ENCODE data around the gene CCDC27.
"Not testable (repeated sequence)": the region's sequence is repeated elsewhere in the genome, so short reads cannot be mapped to it uniquely, and the experiment has no call there.

Gene CCDC27

GRCh38 chr1:3748316-3748900 is 3.8 kb upstream of the CCDC27 start:
- H3K9me3 Mint-ChIP-seq; H3K27ac Mint-ChIP-seq; H3K36me3 Mint-ChIP-seq (ENCODE audit: low read depth); H3K27me3 Mint-ChIP-seq (ENCODE audit: low read depth): not testable (repeated sequence)
- H3K4me3 Mint-ChIP-seq = peak overlapping the region; percentile 61
- H3K4me1 Mint-ChIP-seq (ENCODE audit: low read depth) = peaks cover 17% of the 10 kb centered on the region

- Mint-ChIP-seq H3K27ac (no peak overlapping the region), H3K36me3 (ENCODE audit: low read depth) (peaks cover 2% of the 10 kb centered on the region), H3K27me3 (ENCODE audit: low read depth) (peaks cover 5% of the 10 kb centered on the region), H3K4me3 (no peak overlapping the region), H3K4me1 (ENCODE audit: low read depth) (peaks cover 17% of the 10 kb centered on the region), H3K9me3 (no peaks in the 10 kb centered on the region)
Observed at GRCh38 chr1:3749512-3749911, 2.7 kb upstream of the CCDC27 start.

- H3K4me3 Mint-ChIP-seq = no peak overlapping the region
- H3K9me3 Mint-ChIP-seq = no peaks in the 10 kb centered on the region
- H3K27me3 Mint-ChIP-seq (ENCODE audit: low read depth) = peaks cover 5% of the 10 kb centered on the region
- H3K4me1 Mint-ChIP-seq (ENCODE audit: low read depth) = peaks cover 12% of the 10 kb centered on the region
- no peaks in the 10 kb centered on the region for H3K36me3 Mint-ChIP-seq (ENCODE audit: low read depth)
- H3K27ac Mint-ChIP-seq = no peak overlapping the region
Observed at GRCh38 chr1:3750741-3751140, 1.5 kb upstream of the CCDC27 start.

- H3K36me3 Mint-ChIP-seq (ENCODE audit: low read depth) = no peaks in the 10 kb centered on the region
- peaks cover 5% of the 10 kb centered on the region for H3K27me3 Mint-ChIP-seq (ENCODE audit: low read depth)
- no peaks in the 10 kb centered on the region for H3K9me3 Mint-ChIP-seq
- no peak overlapping the region for H3K27ac Mint-ChIP-seq
- H3K4me3 Mint-ChIP-seq = no peak overlapping the region
- H3K4me1 Mint-ChIP-seq (ENCODE audit: low read depth) = no peaks in the 10 kb centered on the region
Observed at GRCh38 chr1:3753656-3754454, 1.6 kb downstream of the CCDC27 start.

- Mint-ChIP-seq H3K27me3 (ENCODE audit: low read depth) (no peaks in the 10 kb centered on the region), H3K36me3 (ENCODE audit: low read depth) (no peaks in the 10 kb centered on the region), H3K4me1 (ENCODE audit: low read depth) (no peaks in the 10 kb centered on the region), H3K27ac (no peak overlapping the region), H3K4me3 (no peak overlapping the region), H3K9me3 (no peaks in the 10 kb centered on the region)
Observed at GRCh38 chr1:3756394-3756793, 4.1 kb downstream of the CCDC27 start.

- H3K27me3 Mint-ChIP-seq (ENCODE audit: low read depth) = no peaks in the 10 kb centered on the region
- H3K4me3 Mint-ChIP-seq = no peak overlapping the region
- H3K27ac Mint-ChIP-seq = no peak overlapping the region
Observed at GRCh38 chr1:3759164-3759563, 6.9 kb downstream of the CCDC27 start.

GRCh38 chr1:3759796-3760195 is 7.5 kb downstream of the CCDC27 start:
- no peaks in the 10 kb centered on the region for H3K9me3 Mint-ChIP-seq
- no peaks in the 10 kb centered on the region for H3K36me3 Mint-ChIP-seq (ENCODE audit: low read depth)
- no peaks in the 10 kb centered on the region for H3K27me3 Mint-ChIP-seq (ENCODE audit: low read depth)
- H3K27ac Mint-ChIP-seq = no peak overlapping the region
- no peaks in the 10 kb centered on the region for H3K4me1 Mint-ChIP-seq (ENCODE audit: low read depth)
- H3K4me3 Mint-ChIP-seq = no peak overlapping the region

More at GRCh38 chr1:3759164-3759563, 6.9 kb downstream of the CCDC27 start:
- no peaks in the 10 kb centered on the region for H3K9me3 Mint-ChIP-seq
- H3K36me3 Mint-ChIP-seq (ENCODE audit: low read depth) = no peaks in the 10 kb centered on the region
- H3K4me1 Mint-ChIP-seq (ENCODE audit: low read depth) = no peaks in the 10 kb centered on the region

- Mint-ChIP-seq H3K4me3 (no peak overlapping the region), H3K27me3 (ENCODE audit: low read depth) (no peaks in the 10 kb centered on the region), H3K27ac (no peak overlapping the region), H3K4me1 (ENCODE audit: low read depth) (no peaks in the 10 kb centered on the region), H3K9me3 (no peaks in the 10 kb centered on the region), H3K36me3 (ENCODE audit: low read depth) (no peaks in the 10 kb centered on the region)
Observed at GRCh38 chr1:3761296-3762010, 9.2 kb downstream of the CCDC27 start.

GRCh38 chr1:3762151-3762872 is 10.1 kb downstream of the CCDC27 start:
- Mint-ChIP-seq H3K4me1 (ENCODE audit: low read depth) (no peaks in the 10 kb centered on the region), H3K4me3 (no peak overlapping the region), H3K9me3 (no peaks in the 10 kb centered on the region), H3K27ac (no peak overlapping the region), H3K36me3 (ENCODE audit: low read depth) (no peaks in the 10 kb centered on the region), H3K27me3 (ENCODE audit: low read depth) (no peaks in the 10 kb centered on the region)

- Mint-ChIP-seq H3K9me3 (no peaks in the 10 kb centered on the region), H3K4me1 (ENCODE audit: low read depth) (no peaks in the 10 kb centered on the region), H3K36me3 (ENCODE audit: low read depth) (no peaks in the 10 kb centered on the region), H3K4me3 (no peak overlapping the region), H3K27ac (no peak overlapping the region), H3K27me3 (ENCODE audit: low read depth) (no peaks in the 10 kb centered on the region)
Observed at GRCh38 chr1:3762873-3763228, 10.6 kb downstream of the CCDC27 start.

- H3K4me1 Mint-ChIP-seq (ENCODE audit: low read depth) = no peaks in the 10 kb centered on the region
- no peaks in the 10 kb centered on the region for H3K36me3 Mint-ChIP-seq (ENCODE audit: low read depth)
- no peaks in the 10 kb centered on the region for H3K27me3 Mint-ChIP-seq (ENCODE audit: low read depth)
- H3K27ac Mint-ChIP-seq = no peak overlapping the region
- no peaks in the 10 kb centered on the region for H3K9me3 Mint-ChIP-seq
- no peak overlapping the region for H3K4me3 Mint-ChIP-seq
Observed at GRCh38 chr1:3763351-3764125, 11.3 kb downstream of the CCDC27 start.

- Mint-ChIP-seq H3K4me3 (no peak overlapping the region), H3K4me1 (ENCODE audit: low read depth) (no peaks in the 10 kb centered on the region), H3K27ac (no peak overlapping the region), H3K27me3 (ENCODE audit: low read depth) (no peaks in the 10 kb centered on the region), H3K9me3 (no peaks in the 10 kb centered on the region), H3K36me3 (ENCODE audit: low read depth) (no peaks in the 10 kb centered on the region)
Observed at GRCh38 chr1:3767328-3767925, 15.2 kb downstream of the CCDC27 start.

- H3K27ac Mint-ChIP-seq = no peak overlapping the region
- H3K4me3 Mint-ChIP-seq = no peak overlapping the region
- no peaks in the 10 kb centered on the region for H3K9me3 Mint-ChIP-seq
- no peaks in the 10 kb centered on the region for H3K4me1 Mint-ChIP-seq (ENCODE audit: low read depth)
- no peaks in the 10 kb centered on the region for H3K27me3 Mint-ChIP-seq (ENCODE audit: low read depth)
- H3K36me3 Mint-ChIP-seq (ENCODE audit: low read depth) = no peaks in the 10 kb centered on the region
Observed at GRCh38 chr1:3768811-3769390, 16.7 kb downstream of the CCDC27 start.
